CD4-positive, alpha-beta T cell (primary cell): ENCODE data around the gene SYTL2. TPM values are rescaled to one million over a fixed set of nuclear protein-coding genes. Genes with fewer than 3 reads are reported as not detected.

ENCODE experiments used
- ATAC-seq: fragments of 200-7000 bp; cut with Tn5 transposase; one replicate; pipeline ENCODE4 v1.10.0; 2022; ENCODE audit warnings: mild to moderate bottlenecking; ENCODE audit not compliant: poor library complexity
- CTCF ChIA-PET: fragments of 350-600 bp; sonication (Branson Sonifier 250); formaldehyde crosslinking; loops from one replicate; lab custom pipeline; 2021; ENCODE audit warnings: antibody characterized with exemption, inconsistent platforms; lab: Charles Lee
- POLR2A ChIA-PET: fragments of 350-600 bp; sonication (Branson Sonifier 250); formaldehyde crosslinking; loops from one replicate; lab custom pipeline; 2021; ENCODE audit warnings: antibody characterized with exemption, inconsistent platforms; lab: Charles Lee
- DNase-seq, 14 experiments: peaks; one replicate each; pipeline ENCODE4 v3.0.0-alpha.2; 2013 to 2020; ENCODE audit warnings: mixed read lengths in 2 of 14
- H3K27ac ChIP-seq, 2 donors: one replicate each; pipeline versions ENCODE4 v1.5.1 to v1.7.0; 2013; ENCODE audit warnings: low read length in 2 of 2, low read depth in 1 of 2, mild to moderate bottlenecking in 1 of 2
- H3K27me3 ChIP-seq, 2 experiments: 1 replicate in 1 of 2; 2 replicates in 1 of 2; pipeline versions ENCODE4 v1.6.1 to v1.7.0; 2013; ENCODE audit warnings: low read length in 2 of 2, control low read depth in 1 of 2, mild to moderate bottlenecking in 1 of 2, moderate library complexity in 1 of 2; ENCODE audit not compliant: insufficient read depth in 2 of 2, control insufficient read depth in 1 of 2
- H3K36me3 ChIP-seq: one replicate; pipeline ENCODE4 v1.6.1; 2013; ENCODE audit warnings: low read length, control low read depth; ENCODE audit not compliant: insufficient read depth
- H3K4me1 ChIP-seq: one replicate; pipeline ENCODE4 v1.6.1; 2013; ENCODE audit warnings: low read length, control low read depth; ENCODE audit not compliant: insufficient read depth
- H3K4me3 ChIP-seq: one replicate; pipeline ENCODE4 v1.5.1; 2013; ENCODE audit warnings: mild to moderate bottlenecking, low read length, moderate library complexity
- H3K9me3 ChIP-seq, 2 experiments: 1 replicate in 1 of 2; 2 replicates in 1 of 2; pipeline versions ENCODE4 v1.6.1 to v1.7.0; 2013; ENCODE audit warnings: low read length in 2 of 2, mild to moderate bottlenecking in 2 of 2, control low read depth in 1 of 2, moderate library complexity in 1 of 2; ENCODE audit not compliant: control insufficient read depth in 1 of 2, insufficient read depth in 1 of 2
- H3K27ac Mint-ChIP-seq: one replicate; pipeline ENCODE4 v1.8.0; 2020; ENCODE audit warnings: mixed read lengths
- H3K27me3 Mint-ChIP-seq: one replicate; pipeline ENCODE4 v1.8.0; 2021; ENCODE audit warnings: mixed read lengths
- H3K36me3 Mint-ChIP-seq: one replicate; pipeline ENCODE4 v1.8.0; 2021; ENCODE audit warnings: low read depth, mixed read lengths
- H3K4me1 Mint-ChIP-seq: one replicate; pipeline ENCODE4 v1.8.0; 2021; ENCODE audit warnings: low read depth, mixed read lengths
- H3K4me3 Mint-ChIP-seq: one replicate; pipeline ENCODE4 v1.8.0; 2020; ENCODE audit warnings: mild to moderate bottlenecking, mixed read lengths
- H3K9me3 Mint-ChIP-seq: one replicate; pipeline ENCODE4 v1.8.0; 2020; ENCODE audit warnings: mixed read lengths
- intact Hi-C, 2 experiments: fragments of 100-400 bp; cut with DNase I in 1 of 2; cut with micrococcal nuclease in 1 of 2; formaldehyde crosslinking; loops; one replicate each; pipeline versions ENCODE4 v1.15.1 to v1.9.0; 2023 to 2025; cut with DNase I, micrococcal nuclease
- total RNA-seq, 174 experiments: library from RNA in 2 of 174; stranded (reverse) in 2 of 174; gene quantifications; one replicate each; pipeline ENCODE4 v1.2.3 and lab custom pipeline; 2021 to 2026
- TF ChIP-seq, protein P1 (sequence below): fragments of 200-600 bp; IDR thresholded peaks from one replicate; pipeline ENCODE4 v1.8.0; 2022; ENCODE audit warnings: antibody characterized with exemption, mild to moderate bottlenecking

SYTL2 gene
- total RNA-seq, 2 experiments from 2014 or later = 35.4 to 36.7 TPM

DNA sequence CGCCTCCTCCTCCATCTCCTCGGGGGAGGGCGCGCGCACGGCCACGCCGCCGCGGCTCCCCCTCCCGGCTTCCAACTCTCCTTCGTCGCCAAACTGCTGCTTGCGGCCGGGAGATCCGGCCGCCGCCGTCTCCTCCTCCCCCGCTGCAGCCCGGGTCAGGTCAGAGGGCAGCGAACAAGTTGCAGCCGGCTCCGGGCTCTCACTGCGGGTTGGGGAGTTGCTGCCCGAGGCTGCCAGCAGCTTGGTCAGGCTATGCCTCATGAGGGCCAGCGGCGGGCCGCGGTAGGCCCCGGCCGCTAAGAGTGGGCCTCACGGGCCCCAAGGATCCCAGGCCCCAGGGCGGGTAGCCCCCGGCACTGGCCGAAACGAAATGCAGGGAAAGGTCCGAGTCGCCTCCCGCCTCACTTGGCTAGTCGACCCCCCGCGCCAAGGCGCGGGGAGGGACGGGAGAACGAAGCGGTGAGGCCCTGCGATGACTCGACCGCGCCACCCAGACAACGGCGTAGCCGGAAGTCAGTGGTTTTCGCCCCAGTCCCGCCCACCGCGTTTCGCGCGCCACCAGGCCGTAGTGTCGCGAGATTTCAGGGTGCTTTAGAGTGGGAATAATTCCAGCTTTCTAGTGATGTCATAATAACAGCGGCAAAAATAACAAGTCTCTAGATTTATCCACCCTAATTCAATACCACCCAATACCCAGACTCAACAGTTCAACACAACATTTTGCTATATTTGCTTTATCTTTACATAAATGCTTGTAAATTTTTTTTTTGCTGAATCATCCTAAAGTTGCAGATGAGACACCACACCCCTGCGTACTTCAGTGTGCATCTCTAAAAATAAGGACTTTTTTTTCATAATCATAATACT is 146.1 kb downstream of the SYTL2 start, which contains the start of gene CREBZF:
TSS of gene CREBZF (minus strand) at position 515 of the 867 bp plus-strand sequence. CDS start at position 261, 254 bp downstream.
- Mint-ChIP-seq H3K4me3 (peak within 1 kb of the TSS; percentile 100), H3K4me1 (peaks cover 58% of the 10 kb centered on the region), H3K36me3 (peaks cover 48% of the 10 kb centered on the region), H3K27ac (peak within 1 kb of the TSS; percentile 100), H3K27me3 (no peaks in the 10 kb centered on the region), H3K9me3 (no peaks in the 10 kb centered on the region)
- Histone ChIP-seq H3K4me3 (peak within 1 kb of the TSS; percentile 94), H3K9me3 (no peaks in the 10 kb centered on the region), H3K36me3 (peaks cover 16% of the 10 kb centered on the region), H3K4me1 (peaks cover 14% of the 10 kb centered on the region), H3K27ac (peak within 1 kb of the TSS; percentile 97 to 99), H3K27me3 (no peaks in the 10 kb centered on the region)
- intact Hi-C loops = loop anchor here (1.0 to 10.0 kb wide), 10 partner anchors 18 to 640 kb away; partner anchors contain the start of genes EED (in 2 of the 2), PICALM (in 2 of the 2), HIKESHI (in 1 of the 2) and TMEM126A (in 1 of the 2)
- TF ChIP-seq, protein P1, sequence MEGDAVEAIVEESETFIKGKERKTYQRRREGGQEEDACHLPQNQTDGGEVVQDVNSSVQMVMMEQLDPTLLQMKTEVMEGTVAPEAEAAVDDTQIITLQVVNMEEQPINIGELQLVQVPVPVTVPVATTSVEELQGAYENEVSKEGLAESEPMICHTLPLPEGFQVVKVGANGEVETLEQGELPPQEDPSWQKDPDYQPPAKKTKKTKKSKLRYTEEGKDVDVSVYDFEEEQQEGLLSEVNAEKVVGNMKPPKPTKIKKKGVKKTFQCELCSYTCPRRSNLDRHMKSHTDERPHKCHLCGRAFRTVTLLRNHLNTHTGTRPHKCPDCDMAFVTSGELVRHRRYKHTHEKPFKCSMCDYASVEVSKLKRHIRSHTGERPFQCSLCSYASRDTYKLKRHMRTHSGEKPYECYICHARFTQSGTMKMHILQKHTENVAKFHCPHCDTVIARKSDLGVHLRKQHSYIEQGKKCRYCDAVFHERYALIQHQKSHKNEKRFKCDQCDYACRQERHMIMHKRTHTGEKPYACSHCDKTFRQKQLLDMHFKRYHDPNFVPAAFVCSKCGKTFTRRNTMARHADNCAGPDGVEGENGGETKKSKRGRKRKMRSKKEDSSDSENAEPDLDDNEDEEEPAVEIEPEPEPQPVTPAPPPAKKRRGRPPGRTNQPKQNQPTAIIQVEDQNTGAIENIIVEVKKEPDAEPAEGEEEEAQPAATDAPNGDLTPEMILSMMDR = no peak
- ChIA-PET POLR2A (interaction anchor here (0.6 to 9.3 kb wide), 31 partner anchors 10 to 637 kb away, joined by 3 to 136 read pairs (median 5); partner anchors contain the start of genes CCDC83, CCDC89, DLG2 and EED), CTCF (interaction anchor here (1.1 to 2.9 kb wide), 5 partner anchors 15 to 190 kb away, joined by 3 to 13 read pairs (median 4); partner anchors contain the start of genes CCDC83, DLG2 and TMEM126A)
- DNase-seq (peak; percentile 86 to 95 (median 90)), ATAC-seq (peak; percentile 62)

DNA sequence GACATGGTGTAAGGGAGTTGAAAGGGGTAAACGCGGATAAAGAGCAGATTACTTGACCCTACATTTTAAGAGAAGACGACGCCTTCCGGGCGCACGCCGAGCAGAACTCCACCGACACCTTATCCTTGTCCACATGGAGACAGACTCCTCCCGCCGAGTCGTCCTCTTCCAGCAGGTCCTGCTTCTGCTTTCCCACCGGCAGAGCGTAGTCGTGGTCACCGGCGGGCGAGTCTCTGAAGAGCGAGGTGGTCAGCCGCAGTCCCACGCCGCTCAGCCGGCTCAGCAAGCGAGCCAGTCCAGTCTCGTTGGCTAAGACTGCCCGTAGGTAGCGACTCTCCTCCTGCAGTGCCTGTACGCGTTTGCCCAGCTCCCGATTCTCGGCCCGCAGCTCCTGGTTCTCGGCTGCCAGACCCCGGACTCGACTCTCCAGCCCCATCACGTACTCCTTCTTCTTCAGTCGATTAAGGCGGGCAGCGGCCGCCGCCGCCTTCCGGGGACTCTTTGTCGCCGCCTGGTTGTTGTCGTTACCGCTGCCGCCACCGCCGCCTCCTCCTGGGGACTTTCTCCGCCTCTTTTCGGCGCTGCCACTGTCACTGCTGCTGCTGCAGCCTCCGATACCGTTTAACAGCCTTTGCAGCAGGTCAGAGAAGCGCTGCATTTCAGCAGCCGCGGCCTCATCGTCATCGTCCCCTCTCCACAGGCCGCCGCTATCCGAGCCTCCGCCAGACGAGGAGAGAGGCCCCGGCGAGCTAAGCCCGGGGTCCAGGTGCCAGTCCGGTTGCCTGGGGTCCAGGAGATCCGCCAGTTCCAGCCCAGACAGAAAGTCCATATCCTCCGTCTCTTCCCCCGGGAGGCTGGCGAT is 147.0 kb downstream of the SYTL2 start:
- Histone ChIP-seq H3K27me3 (no peaks in the 10 kb centered on the region), H3K27ac (peak overlapping the region; percentile 97 to 99), H3K9me3 (no peaks in the 10 kb centered on the region), H3K36me3 (peaks cover 24% of the 10 kb centered on the region), H3K4me3 (peak overlapping the region; percentile 94), H3K4me1 (peaks cover 14% of the 10 kb centered on the region)
- H3K4me1 Mint-ChIP-seq = peaks cover 66% of the 10 kb centered on the region
- DNase-seq (peak; percentile 85 to 96 (median 88)), ATAC-seq (peak; percentile 85)
- intact Hi-C loops = loop anchor here (1.0 to 10.0 kb wide), 10 partner anchors 15 to 641 kb away; partner anchors contain the start of genes EED (in 2 of the 2), PICALM (in 2 of the 2), HIKESHI (in 1 of the 2) and TMEM126A (in 1 of the 2)
- no peaks in the 10 kb centered on the region for H3K27me3 Mint-ChIP-seq
- H3K9me3 Mint-ChIP-seq = no peaks in the 10 kb centered on the region
- POLR2A ChIA-PET = interaction anchor here (0.6 to 9.3 kb wide), 16 partner anchors 11 to 581 kb away, joined by 3 to 136 read pairs (median 6); partner anchors contain the start of genes DLG2, EED, SYTL2 and TMEM126A
- peak overlapping the region; percentile 100 for H3K4me3 Mint-ChIP-seq
- TF ChIP-seq, protein P1 = peak; percentile 71
- H3K36me3 Mint-ChIP-seq = peaks cover 56% of the 10 kb centered on the region
- CTCF ChIA-PET = interaction anchor here (1.1 to 2.9 kb wide), 5 partner anchors 14 to 191 kb away, joined by 3 to 13 read pairs (median 4); partner anchors contain the start of genes CCDC83, DLG2 and TMEM126A
- peak overlapping the region; percentile 100 for H3K27ac Mint-ChIP-seq
